ENCODE data around the gene SH3BGR. TPM values are rescaled to one million over a fixed set of nuclear protein-coding genes. Genes with fewer than 3 reads are reported as not detected.
A peak's percentile ranks its signal among the peaks of the same experiment; 100 is the strongest.

Gene SH3BGR
- total RNA-seq, 1 donor = 1.4 TPM

DNA sequence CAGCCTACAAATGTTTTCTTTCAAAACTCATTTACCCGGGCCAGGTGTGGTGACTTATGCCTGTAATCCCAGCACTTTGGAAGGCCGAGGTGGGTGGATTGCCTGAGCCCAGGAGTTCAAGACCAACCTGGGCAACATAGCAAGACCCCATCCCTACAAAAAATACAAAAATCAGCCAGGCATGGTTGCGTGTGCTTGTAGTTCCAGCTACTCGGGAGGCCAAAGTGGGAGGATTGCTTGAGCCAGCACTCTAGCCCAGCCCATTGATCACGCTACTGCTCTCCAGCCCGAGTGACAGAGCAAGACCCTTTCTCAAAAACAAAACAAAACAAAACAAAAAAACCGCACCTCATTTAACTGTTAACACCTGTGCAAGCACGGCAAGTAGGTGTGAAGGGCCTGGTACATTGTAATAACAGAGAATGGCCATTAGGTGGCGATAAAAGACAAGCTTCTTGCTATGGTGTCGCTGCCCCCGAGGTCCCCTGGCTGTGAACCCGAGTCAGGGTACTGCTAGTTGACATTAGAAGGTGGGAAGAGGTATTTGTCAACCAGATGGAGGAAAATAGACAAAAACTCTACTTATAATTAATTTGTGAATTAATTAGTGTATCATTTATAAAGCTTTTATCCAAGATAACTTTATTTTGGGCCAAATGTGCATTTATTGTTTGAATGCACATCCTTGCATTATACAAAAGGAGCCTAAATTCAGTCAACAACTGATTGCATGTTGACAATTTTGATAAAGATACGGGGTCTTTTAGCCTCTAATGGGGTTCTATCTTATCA is 66.5 kb downstream of the SH3BGR start:
- peak; percentile 91 for DNase-seq (ENCODE audit: insufficient read length, low spot score, missing footprints)
- TF ChIP-seq, protein P1, sequence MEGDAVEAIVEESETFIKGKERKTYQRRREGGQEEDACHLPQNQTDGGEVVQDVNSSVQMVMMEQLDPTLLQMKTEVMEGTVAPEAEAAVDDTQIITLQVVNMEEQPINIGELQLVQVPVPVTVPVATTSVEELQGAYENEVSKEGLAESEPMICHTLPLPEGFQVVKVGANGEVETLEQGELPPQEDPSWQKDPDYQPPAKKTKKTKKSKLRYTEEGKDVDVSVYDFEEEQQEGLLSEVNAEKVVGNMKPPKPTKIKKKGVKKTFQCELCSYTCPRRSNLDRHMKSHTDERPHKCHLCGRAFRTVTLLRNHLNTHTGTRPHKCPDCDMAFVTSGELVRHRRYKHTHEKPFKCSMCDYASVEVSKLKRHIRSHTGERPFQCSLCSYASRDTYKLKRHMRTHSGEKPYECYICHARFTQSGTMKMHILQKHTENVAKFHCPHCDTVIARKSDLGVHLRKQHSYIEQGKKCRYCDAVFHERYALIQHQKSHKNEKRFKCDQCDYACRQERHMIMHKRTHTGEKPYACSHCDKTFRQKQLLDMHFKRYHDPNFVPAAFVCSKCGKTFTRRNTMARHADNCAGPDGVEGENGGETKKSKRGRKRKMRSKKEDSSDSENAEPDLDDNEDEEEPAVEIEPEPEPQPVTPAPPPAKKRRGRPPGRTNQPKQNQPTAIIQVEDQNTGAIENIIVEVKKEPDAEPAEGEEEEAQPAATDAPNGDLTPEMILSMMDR (IDR thresholded peaks at IDR 0.05; ENCODE audit: extremely low read depth, low read depth, low read length) = peak; percentile 84
- Histone ChIP-seq H4K20me1 (ENCODE audit: insufficient read depth, low read length) (no peaks in the 10 kb centered on the region), H3K36me3 (ENCODE audit: insufficient read depth, low read length) (no peaks in the 10 kb centered on the region), H3K4me1 (ENCODE audit: insufficient read depth, low read length) (no peaks in the 10 kb centered on the region), H3K4me3 (ENCODE audit: insufficient read depth, low read length) (no peak overlapping the region), H3K79me2 (ENCODE audit: insufficient read depth, low read length) (no peaks in the 10 kb centered on the region), H3K9me3 (ENCODE audit: low read depth, low read length) (no peaks in the 10 kb centered on the region), H3K27ac (ENCODE audit: low read depth, low read length) (no peak overlapping the region), H2AFZ (ENCODE audit: low read length) (no peak overlapping the region), H3K27me3 (ENCODE audit: insufficient read depth, low read length) (no peaks in the 10 kb centered on the region), H3K4me2 (ENCODE audit: insufficient read depth, low read length) (no peak overlapping the region)

DNA sequence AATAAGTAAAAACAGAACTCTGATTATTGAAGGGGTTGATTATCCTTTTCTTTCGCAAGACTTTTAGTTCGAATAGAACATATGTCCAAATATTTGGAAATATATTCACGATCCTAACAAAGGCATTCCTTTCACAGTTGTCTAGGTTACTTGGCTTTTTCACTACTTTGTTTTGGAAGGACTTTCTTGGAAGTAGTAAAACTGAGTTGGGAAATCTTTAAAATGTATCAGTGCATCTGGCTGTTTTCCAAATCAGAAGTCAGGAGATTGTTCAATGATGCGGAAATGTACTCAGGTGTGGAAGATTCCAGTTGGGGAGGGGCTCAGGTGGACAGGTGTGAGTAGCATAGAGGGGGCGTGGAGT is 67.1 kb downstream of the SH3BGR start:
- Histone ChIP-seq H3K36me3 (ENCODE audit: insufficient read depth, low read length) (no peaks in the 10 kb centered on the region), H3K79me2 (ENCODE audit: insufficient read depth, low read length) (no peaks in the 10 kb centered on the region), H2AFZ (ENCODE audit: low read length) (no peak overlapping the region), H3K4me3 (ENCODE audit: insufficient read depth, low read length) (no peak overlapping the region), H4K20me1 (ENCODE audit: insufficient read depth, low read length) (no peaks in the 10 kb centered on the region), H3K4me2 (ENCODE audit: insufficient read depth, low read length) (no peak overlapping the region), H3K27ac (ENCODE audit: low read depth, low read length) (no peak overlapping the region), H3K4me1 (ENCODE audit: insufficient read depth, low read length) (no peaks in the 10 kb centered on the region), H3K27me3 (ENCODE audit: insufficient read depth, low read length) (no peaks in the 10 kb centered on the region), H3K9me3 (ENCODE audit: low read depth, low read length) (no peaks in the 10 kb centered on the region)
- DNase-seq (ENCODE audit: insufficient read length, low spot score, missing footprints) = no peak
- TF ChIP-seq, protein P1 (IDR thresholded peaks at IDR 0.05; ENCODE audit: extremely low read depth, low read depth, low read length) = no peak

DNA sequence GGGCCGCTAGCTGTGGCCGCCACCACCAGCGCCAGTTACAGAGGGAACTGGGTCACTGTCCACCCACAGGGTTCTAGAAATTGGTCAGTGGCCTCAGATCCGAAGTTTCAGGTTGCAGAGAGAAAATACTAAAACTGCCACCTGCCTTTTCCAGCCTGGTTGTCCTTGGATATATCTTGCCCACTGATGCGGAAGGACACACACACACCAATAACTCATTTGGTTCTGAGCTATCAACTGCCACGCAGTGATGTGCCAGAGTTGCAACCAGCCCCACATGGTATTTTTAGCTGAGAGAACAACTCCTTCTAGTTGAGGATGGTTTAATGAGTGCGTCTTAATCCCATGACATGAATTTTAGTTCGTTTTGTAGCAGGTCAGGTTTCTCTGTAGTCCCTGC is 68.1 kb downstream of the SH3BGR start:
- Histone ChIP-seq H3K36me3 (ENCODE audit: insufficient read depth, low read length) (no peaks in the 10 kb centered on the region), H3K27ac (ENCODE audit: low read depth, low read length) (no peak overlapping the region), H3K79me2 (ENCODE audit: insufficient read depth, low read length) (no peaks in the 10 kb centered on the region), H3K4me2 (ENCODE audit: insufficient read depth, low read length) (no peak overlapping the region), H3K9me3 (ENCODE audit: low read depth, low read length) (no peaks in the 10 kb centered on the region), H3K4me3 (ENCODE audit: insufficient read depth, low read length) (no peak overlapping the region), H4K20me1 (ENCODE audit: insufficient read depth, low read length) (no peaks in the 10 kb centered on the region), H3K27me3 (ENCODE audit: insufficient read depth, low read length) (no peaks in the 10 kb centered on the region), H3K4me1 (ENCODE audit: insufficient read depth, low read length) (no peaks in the 10 kb centered on the region), H2AFZ (ENCODE audit: low read length) (no peak overlapping the region)
- TF ChIP-seq, protein P1 (IDR thresholded peaks at IDR 0.05; ENCODE audit: extremely low read depth, low read depth, low read length) = no peak
- no peak for DNase-seq (ENCODE audit: insufficient read length, low spot score, missing footprints)

DNA sequence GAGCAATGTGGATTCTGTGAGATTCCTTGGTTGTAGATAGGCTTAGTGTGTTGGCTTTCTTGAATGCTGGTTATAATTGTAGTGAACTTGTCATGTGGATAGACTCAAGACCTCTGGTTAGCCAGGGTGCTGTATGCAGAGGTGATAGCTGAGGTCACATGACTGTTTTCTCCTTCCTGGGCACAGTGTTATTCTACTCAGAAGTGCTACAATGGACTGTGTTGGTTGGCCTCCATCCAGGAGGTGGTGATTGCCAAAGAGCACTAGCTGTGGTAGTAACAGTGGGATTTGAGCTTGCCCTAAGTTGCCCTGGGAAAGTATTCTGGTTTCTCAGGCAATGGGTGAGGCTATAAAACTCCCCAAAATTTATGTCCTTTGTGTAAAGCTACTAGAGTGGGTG is 71.6 kb downstream of the SH3BGR start:
- H3K79me2 ChIP-seq (ENCODE audit: insufficient read depth, low read length) = no peaks in the 10 kb centered on the region
- H3K4me3 ChIP-seq (ENCODE audit: insufficient read depth, low read length) = no peak overlapping the region
- no peak overlapping the region for H3K27ac ChIP-seq (ENCODE audit: low read depth, low read length)
- H3K4me1 ChIP-seq (ENCODE audit: insufficient read depth, low read length) = no peaks in the 10 kb centered on the region
- H3K27me3 ChIP-seq (ENCODE audit: insufficient read depth, low read length) = no peaks in the 10 kb centered on the region
- no peak overlapping the region for H2AFZ ChIP-seq (ENCODE audit: low read length)
- H3K9me3 ChIP-seq (ENCODE audit: low read depth, low read length) = no peaks in the 10 kb centered on the region
- no peaks in the 10 kb centered on the region for H3K36me3 ChIP-seq (ENCODE audit: insufficient read depth, low read length)
- DNase-seq (ENCODE audit: insufficient read length, low spot score, missing footprints) = no peak
- no peak overlapping the region for H3K4me2 ChIP-seq (ENCODE audit: insufficient read depth, low read length)
- TF ChIP-seq, protein P1 (IDR thresholded peaks at IDR 0.05; ENCODE audit: extremely low read depth, low read depth, low read length) = no peak
- no peaks in the 10 kb centered on the region for H4K20me1 ChIP-seq (ENCODE audit: insufficient read depth, low read length)
